SIG-M5 treated with dmso at 0.1 percent for 504 hours (cell line): ENCODE measurements around the gene NEAT1.
A peak's percentile ranks its signal among the peaks of the same experiment; 100 is the strongest.

Experiments
- DNase-seq: peaks from one replicate; lab custom pipeline; 2025; ENCODE audit not compliant: unreplicated experiment; lab: John Stamatoyannopoulos, UW

NEAT1 gene

DNA sequence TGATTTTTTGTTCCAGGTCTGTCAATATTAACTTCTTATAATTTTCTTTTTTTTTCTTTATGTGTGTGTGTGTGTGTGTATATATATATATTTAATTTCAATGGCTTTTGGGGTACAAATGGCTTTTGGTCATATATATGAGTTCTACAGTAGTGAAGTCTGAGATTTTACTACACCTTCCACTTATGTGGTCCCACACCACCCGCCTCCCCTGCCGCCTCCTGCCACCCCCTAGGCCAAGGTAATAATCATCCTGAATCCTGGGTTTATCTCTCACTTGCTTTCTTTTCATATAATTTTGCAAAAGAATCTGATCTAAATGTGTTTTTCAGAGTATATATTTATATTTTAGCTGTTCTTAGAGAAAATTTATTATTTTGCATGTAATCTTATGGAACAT lies 11.1 kb downstream of the NEAT1 start:
- no peak for DNase-seq

DNA sequence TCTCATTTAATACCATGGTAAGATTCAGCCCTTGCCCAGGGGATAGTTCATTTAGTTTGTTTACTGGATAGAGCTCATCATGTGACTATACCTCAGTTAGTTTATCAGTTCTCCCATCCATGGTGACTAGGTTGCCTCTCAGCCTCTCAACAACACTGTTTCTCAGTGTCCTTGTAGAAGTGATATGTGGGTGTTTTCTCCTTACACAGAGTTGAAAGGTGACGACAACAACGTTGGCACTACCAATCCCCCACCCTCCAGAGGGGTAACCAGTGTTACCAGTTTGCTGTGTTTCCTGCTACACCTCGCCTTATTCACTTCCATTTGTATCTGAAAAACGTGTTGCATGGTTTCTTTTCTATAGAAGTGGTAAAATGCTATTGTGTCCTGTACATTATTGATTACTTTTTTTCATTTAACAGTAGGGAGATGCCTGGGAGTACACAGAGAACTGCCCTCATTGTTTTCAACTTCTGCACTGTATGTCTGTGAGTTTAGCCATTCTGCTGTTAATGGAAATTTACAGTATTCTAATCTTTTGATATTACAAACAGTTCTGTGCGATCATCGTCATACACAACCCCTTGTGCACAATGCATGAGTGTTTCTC lies 11.6 kb downstream of the NEAT1 start:
- no peak for DNase-seq

DNA sequence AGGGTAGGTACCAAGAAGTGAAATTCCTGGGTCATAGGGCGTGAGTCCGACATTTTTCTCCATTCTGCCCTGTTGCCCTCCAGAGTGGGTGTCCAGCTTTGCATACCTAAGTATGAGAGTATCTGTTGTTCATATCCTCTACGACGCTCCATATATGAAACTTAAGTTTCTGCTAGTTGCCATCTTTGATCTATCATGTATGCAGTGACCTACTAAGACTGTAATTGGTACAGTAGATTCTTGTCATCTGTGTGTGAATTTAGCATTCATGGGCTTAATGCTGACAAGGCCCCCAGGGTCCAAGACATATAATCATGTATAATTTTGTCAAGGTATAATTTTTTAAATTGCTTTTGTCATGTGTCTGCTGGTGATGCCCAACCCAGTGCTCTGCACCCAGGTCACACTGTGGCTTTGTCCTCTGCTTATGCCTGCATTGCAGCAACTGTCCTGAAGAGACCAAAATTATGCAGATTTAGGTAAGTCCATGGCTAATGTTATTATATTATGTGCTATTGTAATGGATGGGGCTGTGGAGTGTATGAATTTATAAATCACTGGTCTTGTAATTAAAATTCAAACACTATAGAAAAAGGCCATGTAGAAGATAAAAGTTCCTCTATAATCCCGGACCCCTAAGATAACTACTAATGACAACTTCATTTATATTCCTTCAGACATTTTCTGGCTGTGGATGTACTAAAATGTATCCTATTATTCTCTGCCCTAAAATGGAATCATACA lies 12.2 kb downstream of the NEAT1 start:
- no peak for DNase-seq

DNA sequence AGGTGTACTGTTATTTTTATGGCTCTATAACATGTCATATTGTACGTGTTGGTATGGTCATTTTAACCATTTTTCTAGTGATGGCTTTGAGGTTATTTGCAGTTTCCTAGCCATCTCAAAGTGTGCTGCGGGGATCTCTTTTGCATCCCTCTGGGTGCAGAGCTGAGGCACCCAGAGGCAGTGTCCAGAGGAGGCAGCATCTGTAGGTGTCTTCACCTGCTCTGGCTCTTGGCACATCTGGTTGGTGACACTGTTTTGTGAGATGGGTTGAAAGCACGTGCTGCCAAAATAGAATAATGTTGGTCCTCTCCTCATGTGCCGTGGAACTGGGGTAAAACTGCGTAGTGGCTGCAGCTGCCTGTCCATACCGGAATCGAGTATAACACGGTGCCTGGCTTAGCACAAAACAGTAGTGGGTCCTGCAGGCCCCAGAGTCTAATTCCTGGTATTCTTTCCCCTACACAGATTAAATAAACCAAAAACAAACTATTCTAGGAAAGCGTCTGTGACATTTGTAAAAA lies 12.9 kb downstream of the NEAT1 start:
- DNase-seq = no peak

DNA sequence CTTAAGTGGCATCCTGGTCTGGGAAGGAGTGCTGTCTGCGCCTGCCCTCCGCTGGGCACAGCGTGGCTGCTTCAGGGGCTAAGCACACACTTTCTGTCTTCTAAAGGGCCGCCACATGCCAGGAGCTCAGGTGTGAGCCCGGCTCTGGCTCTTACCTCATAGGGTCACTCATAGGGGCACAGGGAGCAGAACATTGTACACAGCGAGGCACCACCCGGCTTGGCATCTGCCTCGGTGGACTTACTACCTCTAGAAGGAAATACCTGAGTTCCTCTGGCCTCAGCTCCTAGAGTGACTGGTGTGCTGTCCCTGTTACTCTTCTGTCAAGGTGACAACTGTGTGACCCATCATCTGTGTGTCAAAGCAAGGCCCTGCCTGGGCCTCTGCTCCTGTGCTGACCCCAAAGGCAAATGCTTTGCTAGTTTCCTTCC lies 13.4 kb downstream of the NEAT1 start:
- DNase-seq = no peak

DNA sequence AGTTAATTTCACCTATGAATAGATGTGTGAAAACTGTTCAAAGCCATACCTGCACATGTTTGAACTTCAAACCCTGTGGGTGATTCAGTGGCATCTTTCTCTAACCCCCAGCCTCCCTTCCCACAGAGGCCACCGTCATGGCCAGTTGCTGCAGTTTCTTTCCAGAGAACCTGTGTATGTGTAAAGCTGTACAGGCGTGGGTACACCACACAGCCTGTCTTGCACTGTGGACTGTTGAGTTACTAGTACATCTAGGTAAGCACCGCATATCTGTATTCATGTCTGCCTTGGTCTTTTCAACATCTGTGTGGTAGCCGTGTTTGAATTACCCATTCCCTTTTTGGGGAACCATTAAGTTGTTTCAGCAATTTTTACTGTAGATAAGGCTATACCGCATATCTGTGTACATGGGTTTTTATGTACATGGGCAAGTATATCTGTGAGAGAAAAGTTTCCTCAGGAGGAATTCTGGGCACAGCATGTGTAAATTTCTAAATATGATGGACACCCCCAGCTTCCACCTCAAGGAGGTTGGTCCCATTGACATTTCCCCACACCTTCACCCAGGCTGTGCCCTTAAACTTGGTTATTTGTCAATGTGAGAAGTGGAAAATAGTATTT lies 13.9 kb downstream of the NEAT1 start:
- DNase-seq = no peak

DNA sequence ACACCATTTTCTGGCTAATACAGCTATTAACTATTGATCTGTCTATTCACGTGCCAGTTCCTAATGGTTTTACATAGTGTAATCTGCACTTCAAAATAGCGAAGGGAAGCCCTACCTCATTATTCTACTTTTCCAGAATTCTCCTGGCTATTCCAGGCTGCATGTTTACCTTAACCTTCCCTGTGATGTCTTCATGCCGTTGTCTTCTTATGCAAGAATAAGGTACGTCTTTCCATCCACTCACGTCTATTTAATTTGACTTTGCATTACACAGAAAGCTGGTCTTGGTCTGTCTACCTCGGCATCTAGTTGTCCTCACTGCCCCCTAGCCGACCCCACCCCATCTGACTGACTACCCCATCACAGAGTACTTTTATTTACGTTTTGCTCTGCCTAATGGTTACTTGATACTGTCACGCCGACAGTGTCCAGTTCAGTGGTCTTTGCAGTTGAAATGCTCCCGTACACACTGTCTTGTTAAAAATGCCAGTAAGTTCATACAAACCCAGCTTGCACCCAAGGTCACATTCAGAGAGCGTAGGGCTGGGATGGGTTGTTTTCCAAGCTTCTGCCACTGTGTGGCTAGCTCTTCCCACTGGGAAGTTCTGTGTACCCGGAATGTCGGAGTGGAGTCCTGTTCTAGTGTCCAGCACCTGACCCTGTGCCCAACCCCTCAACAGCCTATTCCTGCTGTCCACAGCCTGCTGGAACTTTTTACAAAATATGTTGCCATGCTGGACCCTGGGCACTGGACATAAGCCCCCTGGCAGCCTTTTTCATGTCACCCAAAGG lies 15.0 kb downstream of the NEAT1 start:
- no peak for DNase-seq

DNA sequence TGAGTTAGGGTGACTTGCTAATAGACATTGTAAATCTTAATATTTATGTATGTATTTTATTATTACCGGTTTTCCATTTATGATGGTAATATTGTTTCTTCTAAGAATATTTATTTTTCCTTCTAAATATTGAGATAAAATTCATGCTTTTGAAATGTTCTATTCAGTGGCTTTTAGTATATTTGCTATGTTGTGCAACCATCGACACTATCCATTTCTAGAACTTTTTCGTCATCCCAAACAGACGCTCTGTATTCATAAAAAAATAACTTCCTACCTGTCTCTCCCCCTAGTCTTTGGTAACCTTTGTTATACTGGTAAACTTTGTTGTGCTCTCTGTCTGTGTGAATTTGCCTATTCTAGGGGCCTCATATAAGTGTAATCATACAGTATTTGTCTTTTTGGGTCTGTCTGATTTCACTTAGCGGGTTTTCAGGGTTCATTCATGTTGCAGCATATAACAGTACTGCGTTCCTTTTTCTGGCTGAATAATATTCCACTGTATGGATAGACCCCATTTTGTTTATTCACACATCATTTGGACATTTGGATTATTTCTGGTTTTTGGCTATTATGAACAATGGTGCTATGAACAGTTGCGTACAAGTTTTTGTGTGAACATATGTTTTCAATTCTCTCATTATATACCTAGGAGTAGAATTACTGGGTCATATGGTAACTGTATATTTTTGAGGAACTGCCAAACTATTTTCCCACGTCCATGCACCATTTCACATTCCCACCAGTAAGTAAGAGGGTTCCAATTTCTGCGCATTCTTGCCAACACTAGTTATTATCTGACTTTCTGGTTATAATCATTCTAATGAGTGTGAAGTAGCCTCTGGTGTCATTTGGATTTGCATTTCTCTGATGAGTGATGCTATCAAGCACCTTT lies 15.9 kb downstream of the NEAT1 start:
- DNase-seq = no peak

DNA sequence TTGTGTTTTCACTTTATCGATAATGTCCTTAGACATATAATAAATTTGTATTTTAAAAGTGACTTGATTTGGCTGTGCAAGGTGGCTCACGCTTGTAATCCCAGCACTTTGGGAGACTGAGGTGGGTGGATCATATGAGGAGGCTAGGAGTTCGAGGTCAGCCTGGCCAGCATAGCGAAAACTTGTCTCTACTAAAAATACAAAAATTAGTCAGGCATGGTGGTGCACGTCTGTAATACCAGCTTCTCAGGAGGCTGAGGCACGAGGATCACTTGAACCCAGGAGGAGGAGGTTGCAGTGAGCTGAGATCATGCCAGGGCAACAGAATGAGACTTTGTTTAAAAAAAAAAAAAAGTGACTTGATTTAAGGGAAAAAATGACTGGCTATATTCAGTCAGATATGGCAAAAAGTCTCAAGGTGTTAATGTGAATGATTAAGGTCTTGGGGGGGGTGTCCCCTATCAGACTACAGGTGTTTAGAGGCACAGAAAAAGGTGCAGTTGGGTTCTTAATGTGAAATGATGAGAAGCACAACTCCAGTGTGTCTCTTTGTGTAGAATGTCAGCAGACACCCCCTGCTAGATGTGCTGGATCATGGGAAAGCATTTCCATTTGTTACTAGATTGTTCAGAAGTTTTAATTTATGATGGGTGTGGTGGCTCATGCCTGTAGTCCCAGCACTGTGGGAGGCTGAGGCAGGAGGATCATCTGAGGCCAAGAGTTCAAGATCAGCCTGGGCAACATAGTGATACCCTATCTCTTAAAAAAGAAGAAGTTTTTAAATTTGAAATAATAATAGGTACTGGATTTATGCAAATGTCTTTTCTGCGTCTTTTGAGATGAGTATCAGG lies 17.0 kb downstream of the NEAT1 start:
- no peak for DNase-seq

DNA sequence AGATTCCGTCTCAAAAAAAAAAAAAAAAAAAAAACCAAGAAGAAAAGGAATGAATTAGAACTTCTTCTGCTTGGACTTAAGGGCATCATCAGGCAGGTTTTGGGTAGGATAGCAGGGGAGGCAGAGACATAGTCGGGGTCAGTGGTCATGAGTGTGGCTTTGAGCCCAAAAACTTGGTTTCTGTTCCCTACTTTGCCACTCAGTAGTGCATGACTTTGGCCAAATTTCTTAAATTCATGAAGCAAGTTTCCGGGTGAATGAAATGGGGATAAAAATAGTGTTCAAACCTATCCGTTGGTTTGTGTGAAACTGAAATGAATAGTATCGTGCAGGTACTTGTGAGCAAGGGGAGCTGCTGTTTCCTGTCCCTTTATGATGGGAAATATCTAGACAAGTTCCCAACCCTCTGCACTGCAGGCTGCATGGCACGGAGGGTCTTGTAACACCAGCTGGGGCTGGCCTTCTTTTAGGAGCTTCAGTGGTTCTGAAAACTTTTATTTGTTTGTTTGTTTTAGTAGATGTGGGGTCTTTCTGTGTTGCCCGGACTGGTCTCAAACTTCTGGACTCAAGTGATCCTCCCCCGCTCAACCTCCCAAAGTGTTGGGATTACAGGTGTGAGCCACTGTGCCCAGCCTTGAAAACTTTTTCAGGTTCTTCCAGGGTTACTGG lies 18.4 kb downstream of the NEAT1 start:
- DNase-seq = peak; percentile 84

DNA sequence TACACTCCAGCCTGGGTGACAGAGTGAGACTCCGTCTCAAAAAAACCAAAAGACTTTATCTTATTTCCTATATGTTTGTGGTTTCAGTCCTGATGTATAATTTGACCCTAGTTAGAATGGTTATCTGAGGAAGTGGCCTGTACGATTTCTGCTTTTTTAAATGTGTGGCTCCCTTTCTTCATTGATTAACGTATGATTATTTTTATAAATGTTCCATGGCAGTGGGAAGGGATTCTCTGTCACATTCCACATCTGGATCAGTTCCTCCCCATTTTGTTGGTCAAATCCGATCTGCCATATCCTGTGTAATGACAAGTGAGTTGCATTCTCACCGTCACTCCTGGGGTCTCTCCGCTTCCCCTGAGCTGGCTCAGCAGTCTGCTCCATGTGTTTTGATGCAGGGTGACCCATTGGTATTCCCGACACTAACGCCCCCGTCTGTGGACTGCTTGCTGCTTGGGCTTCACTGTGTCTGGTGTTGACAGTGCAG lies 20.3 kb downstream of the NEAT1 start:
- DNase-seq = no peak

DNA sequence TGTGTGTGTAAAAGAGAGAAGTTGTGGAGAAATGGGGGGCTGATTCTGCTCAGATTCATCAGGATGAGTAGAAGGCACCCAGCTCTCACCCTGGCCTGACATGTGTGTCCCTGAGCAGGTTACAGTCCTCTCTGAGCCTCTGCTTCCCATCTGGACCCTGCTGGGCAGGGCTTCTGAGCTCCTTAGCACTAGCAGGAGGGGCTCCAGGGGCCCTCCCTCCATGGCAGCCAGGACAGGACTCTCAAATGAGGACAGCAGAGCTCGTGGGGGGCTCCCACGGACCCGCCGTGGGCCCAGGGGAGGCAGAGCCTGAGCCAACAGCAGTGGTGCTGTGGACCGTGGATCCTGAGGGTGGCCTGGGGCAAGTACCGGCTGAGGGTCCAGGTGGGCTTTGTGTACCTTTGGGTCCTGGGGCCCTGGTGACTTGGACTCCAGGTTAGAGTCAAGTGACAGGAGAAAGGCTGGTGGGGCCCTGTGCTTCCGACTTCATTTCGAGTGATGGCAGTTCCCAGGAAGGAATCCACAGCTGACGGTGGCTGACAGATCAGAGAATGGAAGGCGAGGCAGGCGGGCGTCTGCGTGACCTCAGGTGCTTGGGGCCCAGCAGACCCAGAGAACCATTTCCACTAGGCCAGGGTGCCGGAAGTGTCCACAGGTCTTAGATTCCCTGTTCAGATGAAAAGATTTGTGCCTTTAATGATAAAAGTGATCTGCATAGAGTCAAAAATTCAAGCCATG lies 21.9 kb downstream of the NEAT1 start:
- DNase-seq = no peak

DNA sequence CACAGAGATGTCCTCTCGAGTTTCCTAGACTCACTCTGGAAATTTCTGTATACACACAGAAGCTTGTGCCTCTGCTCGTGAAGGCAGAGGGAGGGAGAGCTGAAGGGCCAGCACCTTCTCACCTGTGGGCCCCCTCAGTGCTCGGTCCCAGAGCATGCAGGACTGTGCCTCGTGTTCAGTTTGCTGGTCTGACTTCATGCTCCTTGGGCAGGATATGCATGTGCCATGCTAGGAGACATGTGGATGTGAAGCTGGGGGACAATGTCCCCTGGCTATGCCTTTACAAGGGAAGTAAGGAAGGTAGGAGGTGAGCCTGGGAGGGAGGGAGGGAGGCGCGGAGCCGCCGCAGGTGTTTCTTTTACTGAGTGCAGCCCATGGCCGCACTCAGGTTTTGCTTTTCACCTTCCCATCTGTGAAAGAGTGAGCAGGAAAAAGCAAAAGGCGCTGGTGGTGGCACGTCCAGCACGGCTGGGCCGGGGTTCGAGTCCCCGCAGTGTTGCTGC lies 22.6 kb downstream of the NEAT1 start:
- DNase-seq = no peak

DNA sequence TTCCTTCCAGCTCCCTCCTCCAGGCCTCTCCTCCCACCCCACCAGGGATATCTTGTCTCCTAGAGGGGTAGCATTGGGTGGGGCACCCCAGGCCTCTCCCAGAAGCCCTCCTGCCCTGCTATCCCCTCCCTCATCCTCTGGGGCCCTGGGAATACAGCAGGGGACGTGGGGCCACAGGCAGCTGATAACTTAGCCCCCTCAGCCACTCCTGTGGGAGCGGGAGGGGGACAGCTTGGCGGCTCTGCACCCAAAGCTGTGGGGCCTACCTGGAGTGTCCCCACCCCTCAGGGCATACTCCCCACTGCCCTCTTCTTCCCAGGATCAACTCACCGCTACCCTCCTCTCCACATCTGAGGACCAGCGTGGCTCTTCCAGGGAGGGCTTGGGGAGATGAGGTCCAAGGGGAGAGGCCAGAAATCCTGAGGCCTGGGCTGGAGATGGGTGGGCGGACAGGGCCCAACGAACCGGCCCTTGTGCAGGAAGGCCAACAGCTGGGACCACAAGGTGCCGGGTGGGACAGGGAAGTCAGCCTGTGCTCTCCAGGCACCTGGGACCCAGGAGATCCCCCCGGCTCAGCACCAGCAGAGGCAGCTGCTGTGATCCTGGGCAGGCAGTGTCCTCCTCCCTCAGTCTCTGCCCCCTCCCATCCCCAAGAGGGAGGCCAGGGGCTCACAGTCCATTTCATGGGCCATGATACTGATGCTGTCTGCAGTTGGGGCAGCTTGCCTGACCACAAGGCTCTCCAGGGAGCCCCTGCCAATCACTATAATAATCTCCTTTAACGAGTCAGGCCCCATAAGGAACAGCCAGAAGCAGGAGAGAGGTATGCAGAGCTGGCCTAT lies 23.2 kb downstream of the NEAT1 start:
- no peak for DNase-seq

DNA sequence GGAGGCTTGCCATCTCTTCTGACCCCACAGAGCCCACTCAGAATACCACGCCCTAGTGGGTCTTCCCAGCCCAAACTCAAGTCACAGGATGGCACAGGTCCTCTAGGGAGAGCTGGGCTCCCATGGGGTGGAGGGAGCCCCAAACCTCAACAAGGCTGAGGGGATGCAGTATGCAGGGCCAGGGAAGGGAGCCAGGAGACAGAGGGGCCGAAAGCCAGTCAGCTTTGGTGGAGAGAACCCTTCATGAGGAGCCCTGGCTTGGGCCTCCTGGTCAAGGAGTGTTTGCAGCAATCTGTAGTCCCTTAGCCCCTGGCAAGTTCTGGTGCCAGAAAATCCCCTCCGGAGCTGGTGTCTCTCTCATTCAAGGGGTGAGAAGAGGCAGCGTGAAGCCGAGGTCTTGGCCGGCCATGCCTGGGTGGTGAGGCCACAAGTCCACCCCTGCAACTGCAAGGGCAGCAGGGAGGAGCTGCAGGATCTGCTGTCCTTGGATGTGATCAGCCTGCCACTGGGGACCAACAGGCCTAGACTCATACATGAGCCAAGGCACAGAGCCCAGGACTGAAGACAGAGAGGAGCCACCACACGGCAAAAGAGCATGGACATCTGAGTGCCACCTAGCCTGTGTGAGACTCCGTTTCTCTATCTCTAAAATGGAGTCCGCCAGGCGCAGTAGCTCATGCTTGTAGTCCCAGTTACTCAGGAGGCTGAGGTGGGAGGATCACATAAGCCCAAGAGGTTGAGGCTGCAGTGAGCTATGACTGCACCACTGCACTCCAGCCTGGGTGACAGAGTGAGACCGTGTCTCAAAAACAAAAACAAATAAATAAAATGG lies 24.1 kb downstream of the NEAT1 start:
- no peak for DNase-seq

DNA sequence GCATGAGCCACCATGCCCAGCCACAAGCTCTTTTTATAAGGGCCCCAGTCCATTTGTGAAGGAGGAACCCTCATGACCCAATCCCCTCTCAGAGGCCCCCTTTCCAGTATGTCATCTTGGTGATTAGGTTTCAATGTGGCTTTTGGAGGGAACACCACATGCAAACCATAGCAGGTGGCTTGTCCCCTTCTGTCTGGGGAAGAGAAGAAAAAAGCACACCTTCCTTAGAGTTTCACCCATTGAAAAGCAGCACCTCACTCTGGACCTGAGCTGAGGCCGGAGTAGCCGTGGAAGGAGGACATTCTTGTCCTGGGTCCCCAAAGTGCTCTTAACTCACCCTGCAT lies 25.4 kb downstream of the NEAT1 start:
- no peak for DNase-seq
